Muscle of back (tissue), 13 donors: ENCODE data around the gene SLC34A2. TPM values are rescaled to one million over a fixed set of nuclear protein-coding genes. Genes with fewer than 3 reads are reported as not detected.
"Not testable (repeated sequence)": the region's sequence is repeated elsewhere in the genome, so short reads cannot be mapped to it uniquely, and the experiment has no call there.

Experiments used
- DNase-seq, 3 donors: peaks; one replicate each; pipeline versions ENCODE4 v3.0.0 to v3.0.0-alpha.2; 2013
- long read RNA-seq, 9 donors: transcript quantifications; one replicate each; lab custom pipeline, GENCODE V29; 2026
- polyA plus RNA-seq, 10 donors: library from polyadenylated mRNA; unstranded; fragments of 120-200 nt; gene quantifications; one replicate each; pipeline ENCODE4 v1.2.1, GENCODE V29; 2013; ENCODE audit not compliant: insufficient read length in 10 of 10

Gene SLC34A2, protein sequence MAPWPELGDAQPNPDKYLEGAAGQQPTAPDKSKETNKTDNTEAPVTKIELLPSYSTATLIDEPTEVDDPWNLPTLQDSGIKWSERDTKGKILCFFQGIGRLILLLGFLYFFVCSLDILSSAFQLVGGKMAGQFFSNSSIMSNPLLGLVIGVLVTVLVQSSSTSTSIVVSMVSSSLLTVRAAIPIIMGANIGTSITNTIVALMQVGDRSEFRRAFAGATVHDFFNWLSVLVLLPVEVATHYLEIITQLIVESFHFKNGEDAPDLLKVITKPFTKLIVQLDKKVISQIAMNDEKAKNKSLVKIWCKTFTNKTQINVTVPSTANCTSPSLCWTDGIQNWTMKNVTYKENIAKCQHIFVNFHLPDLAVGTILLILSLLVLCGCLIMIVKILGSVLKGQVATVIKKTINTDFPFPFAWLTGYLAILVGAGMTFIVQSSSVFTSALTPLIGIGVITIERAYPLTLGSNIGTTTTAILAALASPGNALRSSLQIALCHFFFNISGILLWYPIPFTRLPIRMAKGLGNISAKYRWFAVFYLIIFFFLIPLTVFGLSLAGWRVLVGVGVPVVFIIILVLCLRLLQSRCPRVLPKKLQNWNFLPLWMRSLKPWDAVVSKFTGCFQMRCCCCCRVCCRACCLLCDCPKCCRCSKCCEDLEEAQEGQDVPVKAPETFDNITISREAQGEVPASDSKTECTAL
- under 1 TPM in 6 of 10 donors, not detected in 4; 0.05 to 0.48 (median 0.11) TPM for polyA plus RNA-seq
- long read RNA-seq, donor 1: 0 reads
- long read RNA-seq, donor 2: 0 reads
- long read RNA-seq, donor 3: 0 reads
- long read RNA-seq, donor 4: 0 reads
- long read RNA-seq, donor 5: 0 reads
- long read RNA-seq, donor 6: 0 reads
- long read RNA-seq, donor 7: 0 reads
- long read RNA-seq, donor 8: 0 reads
- long read RNA-seq, donor 9: 0 reads

DNA sequence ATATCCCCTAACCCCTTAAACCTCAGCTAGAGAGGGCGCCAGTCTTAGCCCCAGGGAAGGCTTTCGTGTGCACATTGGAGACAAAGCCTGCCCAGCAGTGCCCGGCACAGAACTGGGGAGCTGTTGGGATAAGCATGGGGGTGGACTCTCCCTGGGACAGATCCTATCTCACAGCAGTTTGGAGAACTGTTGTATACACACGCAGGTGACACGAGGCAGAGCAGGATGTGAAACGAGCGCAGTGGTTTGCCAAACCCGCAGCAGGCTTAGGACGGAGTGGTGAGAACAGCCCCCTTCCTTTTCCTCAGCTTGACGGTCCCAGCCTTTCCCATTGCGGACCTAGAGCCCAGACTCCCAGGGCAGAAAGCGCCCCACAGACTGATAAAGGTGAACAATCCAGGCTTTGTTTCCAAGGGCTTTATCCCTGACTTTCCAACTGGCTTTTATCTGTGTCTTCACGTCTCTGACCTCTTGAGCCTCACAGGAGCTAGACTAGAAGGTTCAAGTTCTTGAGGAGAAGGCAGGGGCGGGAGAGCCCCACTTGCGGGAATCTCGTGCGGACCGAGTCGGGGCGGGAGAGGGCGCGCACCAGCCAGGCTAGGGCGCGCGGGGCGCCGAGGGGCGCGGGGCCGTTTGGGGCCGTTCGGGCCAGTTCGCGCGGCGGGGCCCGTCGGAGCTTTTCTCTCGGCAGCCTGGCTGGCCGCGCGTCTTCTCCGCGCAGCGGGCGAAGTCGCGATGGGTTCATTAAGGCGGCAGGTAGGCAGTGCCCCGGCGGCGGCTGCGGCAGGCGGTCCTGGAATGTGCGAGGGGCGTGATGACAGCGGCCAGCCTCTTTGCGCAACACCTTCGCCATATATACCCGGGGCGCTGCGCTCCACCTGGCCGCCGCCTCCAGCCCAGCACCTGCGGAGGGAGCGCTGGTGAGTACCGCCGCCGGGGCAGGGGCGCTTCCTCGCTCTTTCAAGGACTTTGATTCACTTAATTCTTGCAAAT lies at the start of gene SLC34A2:
TSS of gene SLC34A2 (plus strand) at position 881 of the 993 bp plus-strand sequence. CDS start 6,650 bp downstream, outside the sequence.
- DNase-seq: no peak

DNA sequence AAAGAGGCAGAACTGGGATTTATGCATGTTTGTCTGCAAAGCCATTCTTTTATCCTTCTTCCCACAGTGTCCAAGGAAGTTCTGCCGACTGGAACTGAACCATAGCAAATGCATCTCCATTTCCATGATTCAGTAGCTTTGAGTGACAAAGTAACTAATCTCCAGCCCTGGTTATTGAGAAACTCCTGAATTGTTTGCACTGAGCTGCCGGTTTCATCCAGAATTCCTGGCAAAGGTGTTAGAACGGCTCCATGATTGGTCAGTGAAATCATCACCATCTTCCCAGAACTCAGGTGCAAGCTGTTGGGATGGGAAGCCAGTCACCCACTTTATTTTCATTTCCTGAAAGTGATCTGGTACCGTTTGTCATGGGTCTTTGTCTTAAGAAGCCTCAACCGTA lies 47.0 kb upstream of the SLC34A2 start:
- no peak for DNase-seq

DNA sequence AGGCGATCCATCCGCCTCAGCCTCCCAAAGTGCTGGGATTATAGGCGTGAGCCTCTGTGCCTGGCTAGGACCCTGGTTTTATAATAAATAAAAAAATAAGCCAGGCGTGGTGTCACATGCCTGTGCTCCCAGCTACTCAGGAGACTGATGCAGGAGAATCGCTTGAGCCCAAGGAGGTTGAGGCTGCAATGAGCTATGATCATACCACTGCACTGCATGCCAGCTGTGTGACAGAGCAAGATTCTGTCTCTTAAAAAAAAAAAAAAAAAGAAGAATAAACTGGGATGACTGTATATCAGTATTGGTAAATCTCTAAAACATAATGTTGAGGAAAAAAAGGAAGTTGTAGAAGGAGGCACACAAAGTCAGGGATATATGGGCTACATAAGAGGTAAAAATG lies 45.7 kb upstream of the SLC34A2 start:
- DNase-seq: no peak

DNA sequence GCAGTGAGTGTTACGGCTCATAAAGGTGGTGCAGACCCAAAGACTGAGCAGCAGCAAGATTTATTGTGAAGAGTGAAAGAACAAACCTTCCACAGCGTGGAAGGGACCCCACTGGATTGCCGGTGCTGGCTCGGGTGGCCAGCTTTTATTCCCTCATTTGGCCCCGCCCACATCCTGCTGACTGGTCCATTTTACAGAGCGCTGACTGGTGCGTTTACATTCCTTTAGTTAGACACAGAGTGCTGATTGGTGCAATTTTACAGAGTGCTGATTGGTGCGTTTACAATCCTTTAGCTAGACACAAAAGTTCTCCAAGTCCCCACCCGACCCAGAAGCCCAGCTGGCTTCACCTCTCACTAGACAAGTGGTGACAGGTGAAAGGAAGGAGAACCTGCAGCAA lies 42.0 kb upstream of the SLC34A2 start:
- DNase-seq: not testable (repeated sequence)

DNA sequence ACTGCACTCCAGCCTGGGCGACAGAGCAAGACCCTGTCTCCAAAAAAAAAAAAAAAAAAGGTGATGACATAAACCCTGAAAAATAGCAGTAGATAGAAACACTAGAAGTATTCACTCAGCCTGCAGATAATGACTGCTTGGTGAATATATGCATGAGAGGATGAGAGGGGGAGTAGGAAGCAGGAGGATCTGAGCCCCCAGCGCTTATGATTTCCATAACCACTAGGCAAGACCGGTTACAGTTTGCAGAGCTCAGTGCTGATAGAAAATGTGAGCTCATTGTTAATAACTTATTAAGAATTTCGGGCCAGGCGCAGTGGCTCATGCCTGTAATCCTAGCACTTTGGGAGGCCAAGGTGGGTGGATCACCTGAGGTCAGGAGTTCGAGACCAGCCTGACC lies 40.8 kb upstream of the SLC34A2 start:
- DNase-seq: no peak

DNA sequence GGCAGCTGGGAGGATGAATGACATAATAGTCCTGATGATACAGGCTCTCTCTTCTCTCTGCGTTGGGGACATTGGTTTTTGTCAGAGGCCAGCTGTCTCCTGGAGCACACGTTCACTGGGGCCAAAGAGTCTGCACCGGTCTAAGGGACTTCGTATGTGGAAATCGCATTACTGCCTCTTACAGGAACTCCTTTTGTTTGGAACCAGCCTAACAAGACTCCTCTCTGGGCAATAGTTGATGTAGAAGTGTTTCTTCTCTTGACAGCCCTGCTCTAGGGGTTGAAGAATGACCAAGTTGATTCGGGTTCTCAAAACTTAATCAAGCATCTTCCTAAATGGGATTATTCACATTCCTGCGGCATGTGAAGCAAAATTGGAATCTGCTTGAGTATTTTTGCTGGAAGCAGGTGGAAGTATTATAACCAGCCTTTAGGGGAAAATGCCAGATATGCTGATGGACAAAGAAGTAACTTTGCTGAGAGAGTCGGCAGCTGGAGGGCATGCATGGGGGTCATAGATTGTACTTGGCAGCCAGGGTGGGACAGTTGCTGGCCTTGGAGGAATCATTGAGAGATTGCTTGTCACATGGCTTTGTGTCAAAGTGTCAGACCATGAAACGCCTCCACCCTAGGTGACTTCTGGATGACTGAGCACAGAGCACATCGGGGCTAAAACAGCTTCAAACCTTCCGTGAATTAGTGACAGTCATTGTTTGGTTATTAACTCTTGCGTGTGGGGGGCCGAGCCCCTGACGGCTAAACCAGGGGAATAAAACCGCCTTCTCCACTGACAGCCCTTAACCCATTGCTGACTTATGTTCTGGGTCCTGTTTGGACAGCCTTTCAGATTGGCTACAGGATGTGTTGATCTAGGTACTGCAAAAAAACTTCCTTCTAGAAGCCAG lies 34.4 kb upstream of the SLC34A2 start:
- no peak for DNase-seq

DNA sequence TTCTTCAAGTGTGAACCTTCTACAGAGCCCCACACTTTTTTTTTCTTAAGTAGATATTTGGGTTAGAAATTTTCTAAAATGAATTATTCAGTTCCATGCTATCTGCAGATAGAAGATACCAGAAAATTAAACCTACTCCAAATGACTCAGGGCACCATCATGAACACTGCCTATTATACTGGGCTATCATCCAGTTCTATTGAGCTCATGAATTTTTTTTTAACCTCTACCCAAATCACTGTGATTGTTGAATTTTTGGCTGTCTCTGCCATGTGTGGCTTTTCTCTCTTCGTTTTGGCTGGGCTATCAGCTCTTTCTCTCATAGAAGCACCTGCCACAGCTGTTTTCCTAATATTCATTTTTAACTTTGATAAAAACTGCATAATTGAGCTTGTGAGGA lies 31.0 kb upstream of the SLC34A2 start:
- DNase-seq: no peak

DNA sequence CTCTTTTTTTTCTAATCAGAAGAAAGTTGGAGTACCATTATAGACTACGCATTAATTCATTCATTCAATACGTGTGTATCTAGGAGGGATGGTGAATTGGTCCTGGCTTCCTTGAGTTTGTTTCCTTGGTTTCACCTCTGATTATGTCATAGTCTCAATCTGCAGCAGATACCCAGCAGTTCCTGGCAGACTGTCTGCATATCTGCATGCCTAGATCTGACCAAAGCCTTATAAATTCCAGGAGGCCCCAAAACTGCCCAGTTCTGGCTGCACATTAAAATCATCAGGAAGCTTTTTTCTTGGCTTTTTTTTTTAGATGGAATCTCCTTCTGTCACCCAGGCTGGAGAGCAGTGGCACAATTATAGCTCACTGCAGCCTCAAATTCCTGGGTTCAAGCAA lies 27.2 kb upstream of the SLC34A2 start:
- DNase-seq: no peak

DNA sequence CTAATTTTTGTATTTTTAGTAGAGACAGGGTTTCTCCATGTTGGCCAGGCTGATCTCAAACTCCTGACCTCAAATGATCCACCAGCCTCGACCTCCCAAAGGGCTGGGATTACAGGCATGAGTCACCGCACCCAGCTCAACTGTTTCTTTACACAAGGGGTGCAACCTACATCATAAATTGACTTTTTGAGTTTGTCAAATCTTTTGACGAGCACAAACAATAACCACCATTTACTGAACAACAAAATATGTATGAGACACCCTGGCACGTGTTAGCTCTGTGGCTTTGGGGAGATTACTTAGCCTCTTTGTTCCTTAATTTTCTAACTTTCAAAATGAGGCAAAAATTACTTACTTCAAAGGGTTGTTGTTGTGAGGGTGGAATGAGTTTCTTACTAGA lies 23.5 kb upstream of the SLC34A2 start:
- DNase-seq: no peak

DNA sequence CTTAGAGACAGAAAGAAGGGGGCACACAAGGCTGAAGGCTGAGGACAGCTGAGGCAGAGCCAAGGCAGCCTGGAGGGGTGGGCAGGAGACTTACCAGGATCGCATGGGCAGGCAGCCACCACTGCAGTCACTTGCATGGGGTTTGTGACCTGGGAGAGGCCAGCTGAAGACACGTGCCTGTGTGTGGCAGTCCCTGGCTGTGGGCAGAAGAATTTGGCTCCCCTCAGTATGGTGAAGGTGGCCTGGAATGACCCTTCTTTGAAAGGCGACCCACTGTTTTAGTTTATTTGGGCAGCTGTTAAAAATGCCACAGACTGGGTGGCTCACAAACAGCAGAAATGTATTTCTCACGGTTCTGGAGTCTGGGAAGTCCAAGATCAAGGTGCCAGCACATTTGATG lies 22.1 kb upstream of the SLC34A2 start:
- DNase-seq: no peak

DNA sequence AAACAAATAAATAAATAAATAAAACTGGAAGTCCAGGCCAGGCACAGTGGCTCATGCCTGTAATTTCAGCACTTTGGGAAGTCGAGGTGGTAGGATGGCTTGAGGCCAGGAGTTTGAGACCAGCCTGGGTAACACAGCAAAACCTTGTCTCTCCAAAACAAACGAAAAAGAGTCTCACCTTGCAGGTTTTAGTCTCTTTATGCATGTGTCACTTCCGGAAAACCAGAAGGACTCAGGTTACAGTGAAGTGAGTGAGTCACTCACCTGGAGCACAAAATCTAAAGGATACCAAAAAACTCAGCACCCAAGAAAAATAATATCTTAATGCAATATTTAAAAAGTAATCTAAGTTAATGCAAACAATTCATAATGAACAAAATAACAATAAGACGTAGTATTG lies 20.1 kb upstream of the SLC34A2 start:
- DNase-seq: no peak

DNA sequence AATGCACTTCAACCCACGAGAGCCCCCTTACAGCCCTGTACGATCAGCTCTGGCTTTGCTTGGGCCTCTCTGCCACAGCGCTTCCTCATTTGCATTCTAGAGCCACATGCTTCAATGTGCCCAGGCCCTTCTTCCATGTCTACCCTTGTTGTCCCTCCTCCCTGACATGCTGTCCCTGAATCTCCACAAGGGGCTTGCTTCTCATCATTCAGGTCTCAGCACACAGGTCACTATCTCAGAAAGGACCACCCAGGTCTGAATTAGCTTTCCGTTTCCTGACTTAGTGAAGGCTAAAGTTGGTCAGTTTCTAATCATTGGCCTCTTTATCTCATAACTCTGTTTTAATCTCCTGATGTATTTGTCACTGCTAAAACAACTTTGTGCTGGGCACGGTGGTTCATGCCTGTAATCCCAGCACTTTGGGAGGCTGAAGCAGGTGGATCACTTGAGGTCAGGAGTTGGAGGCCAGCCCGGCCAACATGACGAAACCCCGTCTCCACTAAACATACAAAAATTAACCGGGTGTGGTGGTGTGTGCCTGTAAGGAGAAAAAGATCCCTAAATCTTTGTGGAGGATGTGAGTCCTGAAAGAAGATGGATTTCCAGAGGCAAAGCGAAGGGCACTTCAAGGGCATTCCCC lies 17.9 kb upstream of the SLC34A2 start:
- DNase-seq: no peak

DNA sequence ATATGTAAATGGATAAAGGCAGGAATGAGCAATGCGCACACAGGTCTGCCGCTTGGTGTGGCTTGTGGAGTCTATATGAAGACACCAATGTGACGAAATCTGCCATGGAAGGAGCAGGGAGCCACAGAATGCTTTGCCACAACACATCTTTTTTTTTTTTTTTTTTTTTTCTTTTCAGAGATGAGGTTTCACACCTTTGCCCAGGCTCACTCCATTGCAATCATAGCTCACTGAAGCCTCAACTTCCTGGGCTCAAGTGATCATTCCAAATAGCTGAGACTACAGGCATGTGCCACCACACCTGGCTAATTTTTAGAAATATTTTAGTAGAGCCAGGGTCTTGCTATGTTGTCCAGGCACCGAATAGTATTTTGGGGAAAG lies 17.4 kb upstream of the SLC34A2 start:
- DNase-seq: no peak

DNA sequence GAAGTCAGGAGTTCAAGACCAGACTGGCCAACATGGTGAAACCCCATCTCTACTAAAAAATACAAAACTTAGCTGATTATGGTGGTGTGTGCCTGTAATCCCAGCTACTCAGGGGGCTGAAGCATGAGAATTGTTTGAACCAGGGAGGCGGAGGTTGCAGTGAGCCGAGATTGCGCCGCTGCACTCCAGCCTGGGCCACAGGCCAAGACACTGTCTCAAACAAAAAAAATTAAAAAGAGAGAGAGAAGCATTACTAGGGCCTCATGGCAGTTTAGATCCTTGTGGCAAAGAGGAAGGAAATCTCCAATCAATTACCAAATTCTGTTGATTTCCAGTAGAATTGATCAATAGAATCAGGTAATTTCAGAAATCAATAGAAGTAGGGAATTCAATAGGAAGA lies 16.8 kb upstream of the SLC34A2 start:
- DNase-seq: peak; percentile 5 to 49 (median 14)

DNA sequence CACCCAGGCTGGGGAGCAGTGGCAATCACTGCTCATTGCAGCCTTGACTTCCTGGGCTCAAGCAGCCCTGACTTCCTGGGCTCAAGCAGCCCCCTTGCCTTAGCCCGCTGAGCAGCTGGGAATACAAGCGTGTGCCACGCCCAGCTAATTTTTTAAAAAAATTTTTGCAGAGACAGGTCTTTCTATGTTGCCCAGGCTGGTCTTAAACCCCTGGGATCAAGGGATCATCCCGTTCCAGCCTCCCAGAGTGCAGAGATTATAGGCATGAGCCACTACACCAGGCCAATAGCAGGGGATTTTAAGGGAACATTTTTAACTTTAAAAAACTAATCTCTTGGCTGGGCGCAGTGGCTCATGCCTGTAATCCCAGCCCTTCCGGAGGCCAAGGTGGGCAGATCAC lies 5.3 kb upstream of the SLC34A2 start:
- no peak for DNase-seq

DNA sequence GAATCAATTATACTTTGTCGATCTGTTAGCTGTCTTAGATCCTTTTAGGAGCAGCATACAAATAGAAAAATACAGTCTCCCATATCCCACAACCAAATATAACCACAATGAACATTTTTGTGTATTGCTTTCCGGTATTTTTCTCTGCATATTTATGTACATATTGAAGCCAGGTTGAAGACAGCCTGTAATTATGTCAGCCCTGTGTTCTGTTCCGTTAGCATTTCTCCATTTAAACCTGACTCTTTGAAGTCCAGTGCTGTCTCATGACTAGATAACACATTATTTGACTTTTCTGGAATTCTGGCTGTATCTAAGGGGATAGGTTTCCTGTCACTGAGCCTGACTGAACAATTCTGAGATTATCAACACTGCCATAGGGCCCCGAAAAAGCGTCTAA lies 4.0 kb upstream of the SLC34A2 start:
- no peak for DNase-seq

DNA sequence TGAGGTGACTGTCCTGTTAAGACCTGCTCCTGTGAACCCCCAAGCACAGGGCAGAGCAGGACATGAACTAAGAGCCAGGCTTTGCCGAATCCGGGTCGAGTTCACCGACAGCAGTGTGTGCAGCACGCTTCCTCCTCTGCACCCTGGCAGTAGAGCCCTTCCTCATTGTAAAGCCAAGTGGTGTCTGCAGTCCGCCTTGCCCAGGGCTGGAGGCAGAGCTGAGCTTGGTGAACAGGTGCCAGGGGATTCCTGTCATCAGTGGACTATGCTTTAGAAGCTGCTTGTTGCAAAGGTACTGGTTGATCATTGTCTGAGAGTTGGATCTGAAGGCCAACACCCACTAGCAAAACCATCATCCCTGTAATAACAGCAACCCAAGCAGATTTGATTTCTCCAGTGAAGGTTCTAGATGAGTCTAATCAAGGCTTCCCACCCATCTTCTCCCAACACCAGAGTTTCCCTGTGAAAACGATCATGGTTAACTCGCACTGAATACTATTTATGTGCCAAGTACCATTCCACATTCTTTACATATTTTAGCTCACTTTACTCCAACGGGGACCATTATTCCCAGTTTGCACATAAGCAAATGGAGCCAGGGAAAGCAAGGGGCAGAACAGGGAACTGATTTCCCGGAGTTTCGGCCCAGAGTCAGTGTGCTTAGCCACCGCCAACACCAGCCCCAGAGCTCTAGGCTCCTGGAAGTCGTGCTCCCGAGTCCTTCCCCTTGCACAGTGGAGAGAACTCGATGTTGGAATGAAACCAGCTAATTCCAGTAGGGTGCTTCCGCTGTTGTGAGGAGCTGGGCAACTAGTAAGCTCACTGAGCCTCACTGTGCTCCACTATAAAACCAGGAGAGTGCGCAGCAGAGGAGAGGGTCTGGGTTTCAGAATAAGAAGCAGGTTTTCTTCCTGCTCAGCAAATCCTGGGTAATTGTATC lies 1.4 kb upstream of the SLC34A2 start:
- no peak for DNase-seq

DNA sequence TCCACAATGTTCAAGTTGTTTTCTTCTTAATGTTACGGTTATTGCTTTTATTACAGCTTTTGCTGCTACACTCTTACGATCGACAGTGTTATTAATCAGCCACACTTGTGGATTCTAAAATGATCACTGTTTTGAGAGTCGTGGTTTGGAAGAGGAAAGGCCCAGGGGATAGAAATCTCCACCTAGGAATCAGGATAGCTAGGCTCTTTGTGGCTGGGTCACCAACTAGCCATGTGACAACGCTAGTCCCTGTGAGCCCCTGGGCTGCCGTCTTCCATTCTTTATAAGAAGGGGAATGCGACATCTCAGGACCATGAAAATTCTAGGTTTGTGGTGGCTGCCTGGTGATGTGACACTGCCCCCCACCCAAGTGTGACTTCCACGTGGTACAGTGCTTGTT lies 380 bp downstream of the SLC34A2 start:
- no peak for DNase-seq

DNA sequence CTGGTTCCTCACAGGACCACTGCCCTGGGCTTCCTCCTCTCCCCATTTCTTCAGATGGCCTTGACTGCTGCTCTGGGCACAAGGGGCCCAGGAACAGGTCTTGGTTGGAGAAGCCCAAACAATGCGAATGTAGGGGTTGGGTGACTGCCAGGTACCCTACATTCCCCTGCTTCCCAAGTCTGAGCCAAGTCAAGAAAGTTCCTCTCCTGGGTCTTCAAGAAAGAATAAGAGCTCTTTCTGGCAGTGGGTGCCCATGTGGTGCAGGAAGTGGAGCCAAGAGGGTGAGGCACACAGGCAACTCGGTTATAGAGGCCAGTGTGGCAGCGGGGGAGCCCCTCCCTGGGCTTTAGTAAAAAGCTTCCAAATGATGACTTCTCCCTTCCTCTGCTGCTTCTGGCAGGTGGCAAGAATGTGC lies 2.7 kb downstream of the SLC34A2 start:
- DNase-seq: no peak
